Neural cell (in vitro differentiated cells): Measurements from ENCODE around the gene DIDO1. TPM values are rescaled to one million over a fixed set of nuclear protein-coding genes. Genes with fewer than 3 reads are reported as not detected.

Source experiments
- H2AFZ ChIP-seq: fragments of 200-600, 300-800 bp; sonication (generic), shearing (Covaris generic); 2 replicates; pipeline ENCODE4 v1.6.0; 2014; ENCODE audit warnings: low read depth, mild to moderate bottlenecking, antibody characterized with exemption, low read length, moderate library complexity
- H3F3A ChIP-seq: fragments of 200-600 bp; shearing (Covaris generic); 2 replicates; pipeline ENCODE4 v1.6.1; 2016; ENCODE audit warnings: mild to moderate bottlenecking, moderate library complexity, mixed read lengths, antibody characterized with exemption, low read length; ENCODE audit not compliant: insufficient read depth, poor library complexity, severe bottlenecking
- H3K27ac ChIP-seq: fragments of 200-600, 300-800 bp; sonication (generic), shearing (Covaris generic); 2 replicates; pipeline ENCODE4 v1.5.1; 2014; ENCODE audit warnings: mild to moderate bottlenecking, low read length, moderate library complexity
- H3K27me3 ChIP-seq: fragments of 300-800, 200-600 bp; sonication (generic), shearing (Covaris generic); 2 replicates; pipeline ENCODE4 v1.6.0; 2014; ENCODE audit warnings: mild to moderate bottlenecking, low read depth, low read length, moderate library complexity; ENCODE audit not compliant: insufficient read depth
- H3K36me3 ChIP-seq: fragments of 300-800, 200-600 bp; sonication (generic), shearing (Covaris generic); 2 replicates; pipeline ENCODE4 v1.5.1; 2014; ENCODE audit warnings: mild to moderate bottlenecking, antibody characterized with exemption, low read length, moderate library complexity; ENCODE audit not compliant: insufficient read depth
- H3K4me2 ChIP-seq: fragments of 300-800, 200-600 bp; sonication (generic), shearing (Covaris generic); 2 replicates; pipeline ENCODE4 v1.6.0; 2014; ENCODE audit warnings: mild to moderate bottlenecking, low read length
- H3K4me3 ChIP-seq: fragments of 300-800, 200-600 bp; sonication (generic), shearing (Covaris generic); 2 replicates; pipeline ENCODE4 v1.5.1; 2014; ENCODE audit warnings: mild to moderate bottlenecking, low read length, moderate library complexity
- H3K79me2 ChIP-seq: fragments of 200-600 bp; shearing (Covaris generic); replicated peaks from 2 replicates; pipeline ENCODE4 v1.6.0; 2014; ENCODE audit warnings: mild to moderate bottlenecking, low read length, moderate library complexity; ENCODE audit not compliant: insufficient read depth
- H3K9ac ChIP-seq: fragments of 300-800, 200-600 bp; sonication (generic), shearing (Covaris generic); 2 replicates; pipeline ENCODE4 v1.6.1; 2016; ENCODE audit warnings: mild to moderate bottlenecking, low read length, mixed read lengths
- H3K9me2 ChIP-seq: fragments of 200-600 bp; shearing (Covaris generic); 2 replicates; pipeline ENCODE4 v1.6.1; 2016; ENCODE audit warnings: mild to moderate bottlenecking, low read length, mixed read lengths; ENCODE audit not compliant: insufficient read depth
- H3K9me3 ChIP-seq: fragments of 200-600, 300-800 bp; sonication (generic), shearing (Covaris generic); 2 replicates; pipeline ENCODE4 v1.6.1; 2016; ENCODE audit warnings: mild to moderate bottlenecking, mixed run types, low read length, moderate library complexity, mixed read lengths
- H4K20me1 ChIP-seq: fragments of 200-600 bp; shearing (Covaris generic); 2 replicates; pipeline ENCODE4 v1.6.1; 2016; ENCODE audit warnings: mild to moderate bottlenecking, mixed run types; ENCODE audit not compliant: insufficient read depth
- EP300 ChIP-seq: fragments of 450-650 bp; conservative IDR thresholded peaks from 2 replicates; pipeline ENCODE4 v1.6.1; 2014; ENCODE audit warnings: antibody characterized with exemption, mild to moderate bottlenecking, moderate library complexity; ENCODE audit not compliant: poor library complexity, severe bottlenecking
- EZH2 ChIP-seq: fragments of 200-600, 300-800 bp; shearing (Covaris generic), sonication (generic); IDR thresholded peaks from 2 replicates; pipeline ENCODE4 v1.6.1; 2014; ENCODE audit warnings: antibody characterized with exemption, low read length, borderline replicate concordance, mild to moderate bottlenecking; ENCODE audit not compliant: insufficient read depth, poor library complexity, severe bottlenecking
- MXI1 ChIP-seq: fragments of 450-650 bp; conservative IDR thresholded peaks from 2 replicates; pipeline ENCODE4 v1.6.1; 2014; ENCODE audit warnings: antibody characterized with exemption, mild to moderate bottlenecking; ENCODE audit not compliant: poor library complexity, severe bottlenecking
- POLR2AphosphoS5 ChIP-seq: IDR thresholded peaks from 2 replicates; pipeline ENCODE4 v1.6.1; 2012
- RAD21 ChIP-seq: fragments of 450-650 bp; conservative IDR thresholded peaks from 2 replicates; pipeline ENCODE4 v1.6.1; 2014; ENCODE audit warnings: antibody characterized with exemption, mild to moderate bottlenecking, moderate library complexity
- REST ChIP-seq: IDR thresholded peaks from 2 replicates; pipeline ENCODE4 v1.6.1; 2012; ENCODE audit warnings: borderline replicate concordance
- SMC3 ChIP-seq: fragments of 450-650 bp; conservative IDR thresholded peaks from 2 replicates; pipeline ENCODE4 v1.6.1; 2014; ENCODE audit warnings: antibody characterized with exemption, mild to moderate bottlenecking, moderate library complexity; ENCODE audit not compliant: poor library complexity
- TAF1 ChIP-seq: IDR thresholded peaks from 2 replicates; pipeline ENCODE4 v1.6.1; 2012; ENCODE audit warnings: low read depth
- polyA plus RNA-seq: library from polyadenylated mRNA; depleted of rRNA; stranded (reverse); fragments of >200 nt; gene quantifications from 2 replicates; pipeline ENCODE4 v1.2.3, GENCODE V29; 2014
- TF ChIP-seq, protein P1 (sequence below): fragments of 450-650 bp; IDR thresholded peaks from 2 replicates; pipeline ENCODE4 v1.5.1; 2014; ENCODE audit warnings: antibody characterized with exemption, mild to moderate bottlenecking, moderate library complexity; ENCODE audit not compliant: poor library complexity, severe bottlenecking

Gene DIDO1
- polyA plus RNA-seq, 1 donor from 2014 or later, result 42.8 TPM

DNA sequence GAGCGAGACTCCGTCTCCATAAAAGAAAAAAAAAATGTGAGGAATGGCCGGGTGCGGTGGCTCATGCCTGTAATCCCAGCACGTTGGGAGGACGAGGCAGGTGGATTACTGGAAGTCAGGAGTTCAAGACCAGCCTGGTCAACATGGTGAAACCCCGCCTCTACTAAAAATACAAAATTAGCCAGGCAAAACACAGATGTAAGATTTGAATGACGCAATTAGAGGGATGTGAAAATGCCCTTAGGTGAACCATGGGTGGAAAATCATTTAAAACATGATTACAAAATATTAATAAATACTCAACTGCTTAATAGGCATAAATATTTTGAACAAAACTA is 88.5 kb downstream of the DIDO1 start:
- Histone ChIP-seq H3K9me2 (no peaks in the 10 kb centered on the region), H3K79me2 (no peaks in the 10 kb centered on the region), H3K4me3 (no peak overlapping the region), H4K20me1 (no peaks in the 10 kb centered on the region), H3K9me3 (no peaks in the 10 kb centered on the region), H3K4me2 (no peak overlapping the region), H2AFZ (no peak overlapping the region), H3K9ac (no peak overlapping the region), H3K27me3 (no peaks in the 10 kb centered on the region), H3K27ac (no peak overlapping the region), H3F3A (no peaks in the 10 kb centered on the region), H3K36me3 (no peaks in the 10 kb centered on the region)
- no peak for TF ChIP-seq TAF1
- TF ChIP-seq, protein P1, sequence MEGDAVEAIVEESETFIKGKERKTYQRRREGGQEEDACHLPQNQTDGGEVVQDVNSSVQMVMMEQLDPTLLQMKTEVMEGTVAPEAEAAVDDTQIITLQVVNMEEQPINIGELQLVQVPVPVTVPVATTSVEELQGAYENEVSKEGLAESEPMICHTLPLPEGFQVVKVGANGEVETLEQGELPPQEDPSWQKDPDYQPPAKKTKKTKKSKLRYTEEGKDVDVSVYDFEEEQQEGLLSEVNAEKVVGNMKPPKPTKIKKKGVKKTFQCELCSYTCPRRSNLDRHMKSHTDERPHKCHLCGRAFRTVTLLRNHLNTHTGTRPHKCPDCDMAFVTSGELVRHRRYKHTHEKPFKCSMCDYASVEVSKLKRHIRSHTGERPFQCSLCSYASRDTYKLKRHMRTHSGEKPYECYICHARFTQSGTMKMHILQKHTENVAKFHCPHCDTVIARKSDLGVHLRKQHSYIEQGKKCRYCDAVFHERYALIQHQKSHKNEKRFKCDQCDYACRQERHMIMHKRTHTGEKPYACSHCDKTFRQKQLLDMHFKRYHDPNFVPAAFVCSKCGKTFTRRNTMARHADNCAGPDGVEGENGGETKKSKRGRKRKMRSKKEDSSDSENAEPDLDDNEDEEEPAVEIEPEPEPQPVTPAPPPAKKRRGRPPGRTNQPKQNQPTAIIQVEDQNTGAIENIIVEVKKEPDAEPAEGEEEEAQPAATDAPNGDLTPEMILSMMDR, result no peak
- no peak for TF ChIP-seq EP300
- TF ChIP-seq RAD21, result no peak
- no peak for TF ChIP-seq MXI1
- no peak for TF ChIP-seq SMC3
- TF ChIP-seq REST, result no peak
- no peak for TF ChIP-seq EZH2
- no peak for TF ChIP-seq POLR2AphosphoS5

GRCh38 chr20:62836967-62837490 is 89.3 kb downstream of the DIDO1 start:
- no peak overlapping the region for H3K27ac ChIP-seq
- H2AFZ ChIP-seq, result no peak overlapping the region
- H3K27me3 ChIP-seq, result no peaks in the 10 kb centered on the region
- TF ChIP-seq RAD21 (no peak), MXI1 (no peak), TAF1 (no peak), POLR2AphosphoS5 (no peak), SMC3 (no peak), EP300 (no peak), EZH2 (no peak), REST (no peak)
- TF ChIP-seq, protein P1, result no peak
- H3K4me3 ChIP-seq, result no peak overlapping the region
- no peaks in the 10 kb centered on the region for H3K9me2 ChIP-seq
- H4K20me1 ChIP-seq, result no peaks in the 10 kb centered on the region
- H3K9me3 ChIP-seq, result no peaks in the 10 kb centered on the region
- H3F3A ChIP-seq, result no peaks in the 10 kb centered on the region
- no peak overlapping the region for H3K4me2 ChIP-seq
- no peaks in the 10 kb centered on the region for H3K36me3 ChIP-seq
- no peak overlapping the region for H3K9ac ChIP-seq
- no peaks in the 10 kb centered on the region for H3K79me2 ChIP-seq
